ENCODE measurements around the gene GREB1L.
"Not testable (repeated sequence)": the region's sequence is repeated elsewhere in the genome, so short reads cannot be mapped to it uniquely, and the experiment has no call there.

Gene GREB1L

DNA sequence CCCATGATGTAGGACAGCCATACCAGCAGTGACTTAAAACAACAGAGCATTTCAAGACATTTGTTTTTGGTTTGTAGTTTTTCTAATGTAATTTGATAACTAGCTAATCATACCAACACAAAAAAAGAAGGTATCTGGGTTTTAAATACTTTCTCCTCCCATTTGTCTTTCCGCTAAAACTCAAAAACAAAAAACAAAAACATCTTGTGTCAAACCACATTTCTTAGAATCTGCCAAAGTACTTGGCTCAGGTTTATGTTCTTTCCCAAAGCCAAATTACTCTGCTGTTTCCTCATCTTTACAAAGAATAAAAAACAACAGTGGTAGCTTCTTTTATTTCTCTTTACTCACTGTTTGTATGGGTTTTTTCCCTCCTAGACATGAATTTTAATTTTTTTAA, 71.5 kb downstream of the GREB1L start:
- TF ChIP-seq, protein P1, sequence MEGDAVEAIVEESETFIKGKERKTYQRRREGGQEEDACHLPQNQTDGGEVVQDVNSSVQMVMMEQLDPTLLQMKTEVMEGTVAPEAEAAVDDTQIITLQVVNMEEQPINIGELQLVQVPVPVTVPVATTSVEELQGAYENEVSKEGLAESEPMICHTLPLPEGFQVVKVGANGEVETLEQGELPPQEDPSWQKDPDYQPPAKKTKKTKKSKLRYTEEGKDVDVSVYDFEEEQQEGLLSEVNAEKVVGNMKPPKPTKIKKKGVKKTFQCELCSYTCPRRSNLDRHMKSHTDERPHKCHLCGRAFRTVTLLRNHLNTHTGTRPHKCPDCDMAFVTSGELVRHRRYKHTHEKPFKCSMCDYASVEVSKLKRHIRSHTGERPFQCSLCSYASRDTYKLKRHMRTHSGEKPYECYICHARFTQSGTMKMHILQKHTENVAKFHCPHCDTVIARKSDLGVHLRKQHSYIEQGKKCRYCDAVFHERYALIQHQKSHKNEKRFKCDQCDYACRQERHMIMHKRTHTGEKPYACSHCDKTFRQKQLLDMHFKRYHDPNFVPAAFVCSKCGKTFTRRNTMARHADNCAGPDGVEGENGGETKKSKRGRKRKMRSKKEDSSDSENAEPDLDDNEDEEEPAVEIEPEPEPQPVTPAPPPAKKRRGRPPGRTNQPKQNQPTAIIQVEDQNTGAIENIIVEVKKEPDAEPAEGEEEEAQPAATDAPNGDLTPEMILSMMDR (IDR thresholded peaks at IDR 0.05; ENCODE audit: insufficient read depth, missing control alignments) = no peak
- DNase-seq (ENCODE audit: insufficient read length, low spot score) (no peak), FAIRE-seq (peak; percentile 48)

DNA sequence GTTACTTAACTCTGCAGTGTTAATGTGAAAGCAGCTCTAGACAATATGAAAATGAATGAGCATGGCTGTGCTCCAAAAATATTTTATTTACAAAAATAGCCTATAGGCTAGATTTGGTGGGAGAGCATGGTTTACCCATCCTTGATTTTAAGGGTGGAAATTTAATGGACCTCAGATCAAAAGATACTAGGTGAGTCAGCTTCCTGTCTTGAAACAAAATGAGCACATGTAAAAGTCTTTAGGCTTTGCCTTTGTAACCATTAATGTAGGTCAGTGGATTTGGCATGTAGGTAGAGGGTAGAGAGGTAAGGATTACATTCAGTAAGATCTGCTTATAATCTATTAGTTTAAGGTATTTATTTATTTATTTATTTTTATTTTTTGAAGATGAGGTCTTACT, 72.7 kb downstream of the GREB1L start:
- TF ChIP-seq, protein P1 (IDR thresholded peaks at IDR 0.05; ENCODE audit: insufficient read depth, missing control alignments) = no peak
- FAIRE-seq (no peak), DNase-seq (ENCODE audit: insufficient read length, low spot score) (no peak)

DNA sequence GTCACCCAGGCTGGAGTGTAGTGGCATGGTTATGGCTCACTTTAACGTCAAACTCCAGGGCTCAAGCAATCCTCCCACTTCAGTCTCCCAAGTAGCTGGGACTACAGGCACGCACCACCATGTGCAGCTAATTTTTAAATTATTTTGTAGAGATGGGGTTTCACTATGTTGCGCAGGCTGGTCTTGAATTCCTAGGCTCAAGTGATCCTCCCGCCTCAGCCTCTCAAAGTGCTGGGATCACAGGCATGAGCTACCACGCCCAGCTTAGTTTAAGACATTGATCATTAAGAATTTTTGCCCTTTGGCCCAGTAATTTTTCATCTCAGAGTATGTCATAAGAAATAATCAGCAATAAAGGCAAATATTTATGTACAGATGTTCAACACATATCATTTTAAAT, 73.1 kb downstream of the GREB1L start:
- not testable (repeated sequence) for DNase-seq (ENCODE audit: insufficient read length, low spot score); FAIRE-seq

DNA sequence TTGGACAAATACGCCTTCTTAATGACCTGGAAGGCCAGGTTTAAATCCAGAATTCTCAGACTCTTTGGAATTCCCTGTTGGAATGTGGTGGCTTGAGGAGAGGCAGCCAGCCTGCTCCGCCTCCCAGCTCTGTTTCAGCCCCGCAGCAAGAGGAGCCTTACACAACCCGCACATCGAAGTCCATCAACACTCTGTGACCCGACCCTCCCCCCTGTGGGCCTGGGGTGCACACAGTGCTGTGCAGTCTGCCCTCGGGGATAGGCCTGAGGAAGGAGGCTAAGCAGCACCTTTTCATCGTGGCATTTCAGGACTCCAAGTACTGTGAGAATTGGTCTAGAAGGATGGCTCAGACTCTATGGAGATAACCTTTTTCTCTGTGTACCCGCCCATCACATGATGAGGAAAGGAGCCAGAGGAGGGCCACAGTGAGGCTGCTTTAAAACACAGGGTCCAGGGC, 73.7 kb downstream of the GREB1L start:
- no peak for DNase-seq (ENCODE audit: insufficient read length, low spot score)
- TF ChIP-seq, protein P1 (IDR thresholded peaks at IDR 0.05; ENCODE audit: insufficient read depth, missing control alignments) = no peak
- FAIRE-seq = no peak

DNA sequence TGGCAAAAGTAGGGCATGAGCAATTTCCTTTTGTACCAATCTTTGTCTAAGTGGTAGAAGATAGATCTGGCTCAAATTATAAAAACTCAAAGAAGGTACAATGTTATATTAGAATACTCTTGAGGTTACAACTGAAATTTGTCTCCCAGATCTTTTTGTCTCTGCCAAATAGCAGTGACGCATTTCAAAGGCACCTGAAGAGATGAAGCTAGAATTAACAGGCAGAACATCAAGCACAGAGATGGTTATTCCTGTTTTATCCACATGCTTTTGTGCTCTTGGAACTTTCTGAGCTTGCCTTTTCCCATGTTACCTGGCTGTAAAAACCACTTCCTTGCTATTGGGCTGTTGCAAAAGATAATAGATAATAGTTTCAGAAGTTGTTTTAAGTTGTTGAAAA, 74.3 kb downstream of the GREB1L start:
- TF ChIP-seq, protein P1 (IDR thresholded peaks at IDR 0.05; ENCODE audit: insufficient read depth, missing control alignments) = no peak
- no peak for DNase-seq (ENCODE audit: insufficient read length, low spot score)
- no peak for FAIRE-seq

DNA sequence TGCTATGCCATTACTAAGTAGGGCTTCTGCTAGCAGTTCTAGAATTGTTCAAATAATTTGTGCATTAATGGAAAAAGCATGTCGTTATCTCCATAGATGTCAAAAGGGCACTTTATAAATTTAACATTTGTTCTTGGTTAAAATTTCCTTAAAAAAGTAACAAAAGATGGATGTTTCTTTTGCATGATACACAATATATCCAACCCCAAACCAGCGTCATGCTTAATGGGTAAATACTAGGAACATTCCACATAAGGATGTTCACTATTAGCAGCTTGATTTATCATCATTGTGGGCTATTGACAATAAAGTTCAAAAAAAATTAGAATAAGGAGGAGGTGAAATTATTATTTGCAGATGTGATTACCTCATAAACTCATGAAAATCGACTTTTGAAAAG, 79.7 kb downstream of the GREB1L start:
- TF ChIP-seq, protein P1 (IDR thresholded peaks at IDR 0.05; ENCODE audit: insufficient read depth, missing control alignments) = no peak
- DNase-seq (ENCODE audit: insufficient read length, low spot score) (no peak), FAIRE-seq (peak; percentile 51)

DNA sequence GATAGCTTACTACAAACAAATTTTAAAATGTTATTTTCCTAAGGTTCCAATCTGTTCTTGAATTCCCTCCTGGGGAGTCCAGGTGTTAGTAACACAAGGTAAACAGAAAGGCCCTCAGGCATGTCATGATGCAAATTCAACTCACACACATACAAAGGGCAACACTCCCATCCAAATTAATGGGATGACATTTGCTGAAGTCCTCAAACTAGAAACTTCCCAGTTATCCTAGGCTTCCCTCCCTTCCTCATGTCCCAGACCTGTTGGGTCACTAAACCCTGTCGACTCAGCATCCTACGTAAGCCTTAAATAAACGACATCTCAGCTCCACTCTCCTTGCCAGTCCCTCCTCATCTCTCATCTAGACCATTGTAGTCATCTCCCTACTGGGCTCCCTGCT, 85.1 kb downstream of the GREB1L start:
- TF ChIP-seq, protein P1 (IDR thresholded peaks at IDR 0.05; ENCODE audit: insufficient read depth, missing control alignments) = no peak
- FAIRE-seq (peak; percentile 68), DNase-seq (ENCODE audit: insufficient read length, low spot score) (no peak)

DNA sequence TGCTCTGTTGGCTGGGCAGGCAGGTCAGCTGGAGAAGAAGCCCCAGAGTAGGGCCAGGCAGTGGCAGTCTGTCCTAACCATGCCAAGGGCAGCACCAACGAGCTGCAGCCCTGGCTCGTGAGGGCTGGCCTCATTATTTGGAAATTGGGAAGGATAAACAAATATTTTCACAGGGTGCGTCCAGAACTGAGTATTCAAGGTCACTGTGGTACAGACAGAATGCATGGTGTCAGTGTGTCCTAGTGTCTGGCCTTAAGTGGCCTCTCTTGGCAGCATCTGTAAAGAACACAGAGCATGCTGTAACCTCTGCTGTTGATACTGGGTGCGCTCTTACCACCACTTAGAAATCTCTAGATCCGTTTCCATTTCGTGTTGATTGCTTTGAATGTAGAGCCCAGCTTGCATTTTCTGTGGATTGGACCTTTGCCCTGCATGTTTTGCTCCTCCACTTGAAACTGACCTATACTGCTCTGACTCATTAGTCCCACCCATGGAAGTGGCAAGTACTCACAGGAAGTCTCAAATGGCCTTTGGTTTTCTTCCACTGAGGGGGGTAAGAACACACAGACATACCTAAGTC, 88.2 kb downstream of the GREB1L start:
- FAIRE-seq = no peak
- DNase-seq (ENCODE audit: insufficient read length, low spot score) = no peak
- TF ChIP-seq, protein P1 (IDR thresholded peaks at IDR 0.05; ENCODE audit: insufficient read depth, missing control alignments) = no peak

All from D721Med (cell line).